Upper lobe of left lung (tissue), 6 donors: ENCODE results near the gene CLNK. TPM values are rescaled to one million over a fixed set of nuclear protein-coding genes. Genes with fewer than 3 reads are reported as not detected.

Experiments
- ATAC-seq, 2 donors: fragments of 200-7000 bp; cut with Tn5 transposase; one replicate each; pipeline ENCODE4 v1.9.1; 2022; ENCODE audit warnings: mild to moderate bottlenecking in 2 of 2, moderate library complexity in 2 of 2; ENCODE audit not compliant: low FRiP score in 2 of 2
- DNase-seq, 2 donors: peaks; one replicate each; pipeline ENCODE4 v3.0.0-alpha.2; 2019 to 2020
- H3K27ac ChIP-seq, 4 donors: fragments of 200-600 bp; sonication (generic); one replicate each; pipeline ENCODE4 v1.5.1; 2016 to 2019
- H3K27me3 ChIP-seq, 4 donors: fragments of 200-600 bp; sonication (generic); one replicate each; pipeline ENCODE4 v1.5.1; 2017 to 2019
- H3K36me3 ChIP-seq, 4 donors: fragments of 200-600 bp; sonication (generic); one replicate each; pipeline ENCODE4 v1.5.1; 2016 to 2019
- H3K4me1 ChIP-seq, 4 donors: fragments of 200-600 bp; sonication (generic); one replicate each; pipeline ENCODE4 v1.5.1; 2018 to 2019
- H3K4me3 ChIP-seq, 4 donors: fragments of 200-600 bp; sonication (generic); one replicate each; pipeline ENCODE4 v1.5.1; 2017 to 2019; ENCODE audit warnings: mild to moderate bottlenecking in 2 of 4, moderate library complexity in 1 of 4
- H3K9me3 ChIP-seq, 4 donors: fragments of 200-600 bp; sonication (generic); one replicate each; pipeline ENCODE4 v1.5.1; 2018 to 2019
- EP300 ChIP-seq, 4 donors: sonication (generic); formaldehyde crosslinking; IDR thresholded peaks; one replicate each; pipeline ENCODE4 v1.5.1; 2017; ENCODE audit warnings: antibody characterized with exemption in 4 of 4, control low read depth in 2 of 4
- POLR2A ChIP-seq, 4 donors: fragments of 450-650 bp; IDR thresholded peaks; one replicate each; pipeline ENCODE4 v1.5.1; 2016 to 2017; ENCODE audit warnings: antibody characterized with exemption in 4 of 4, mild to moderate bottlenecking in 2 of 4
- POLR2AphosphoS5 ChIP-seq, 2 donors: sonication (generic); formaldehyde crosslinking; IDR thresholded peaks; one replicate each; pipeline ENCODE4 v1.5.1; 2017; ENCODE audit warnings: antibody characterized with exemption in 2 of 2
- WGBS, 2 donors: methylation state at CpG; one replicate each; pipeline ENCODE4 v1.1.5; 2017 to 2018; 5-methylcytosine and 5-hydroxymethylcytosine counted together
- total RNA-seq, 6 donors: library from RNA; depleted of rRNA in 4 of 6; stranded (reverse); fragments of >200 nt in 4 of 6; gene quantifications; one replicate each; pipeline versions ENCODE4 v1.1.0 to v1.2.1, GENCODE V29; 2016 to 2021
- TF ChIP-seq, protein P1 (sequence below), 6 experiments: fragments of 450-650 bp in 4 of 6; fragments of 200-600 bp in 2 of 6; sonication (generic) in 2 of 6; IDR thresholded peaks; one replicate each; pipeline ENCODE4 v1.5.1; 2016 to 2019; ENCODE audit warnings: antibody characterized with exemption in 6 of 6
- donor health status: DM: no; HTN: no; CAD: no; lungs with moderate emphysema.
- donor health status: DM: no; HTN: yes; CAD: no; lungs with severe emphysema.

Gene CLNK, protein sequence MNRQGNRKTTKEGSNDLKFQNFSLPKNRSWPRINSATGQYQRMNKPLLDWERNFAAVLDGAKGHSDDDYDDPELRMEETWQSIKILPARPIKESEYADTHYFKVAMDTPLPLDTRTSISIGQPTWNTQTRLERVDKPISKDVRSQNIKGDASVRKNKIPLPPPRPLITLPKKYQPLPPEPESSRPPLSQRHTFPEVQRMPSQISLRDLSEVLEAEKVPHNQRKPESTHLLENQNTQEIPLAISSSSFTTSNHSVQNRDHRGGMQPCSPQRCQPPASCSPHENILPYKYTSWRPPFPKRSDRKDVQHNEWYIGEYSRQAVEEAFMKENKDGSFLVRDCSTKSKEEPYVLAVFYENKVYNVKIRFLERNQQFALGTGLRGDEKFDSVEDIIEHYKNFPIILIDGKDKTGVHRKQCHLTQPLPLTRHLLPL
- under 1 TPM in 3 of 6 donors, not detected in 3; 0.14 to 0.69 (median 0.20) TPM for total RNA-seq

DNA sequence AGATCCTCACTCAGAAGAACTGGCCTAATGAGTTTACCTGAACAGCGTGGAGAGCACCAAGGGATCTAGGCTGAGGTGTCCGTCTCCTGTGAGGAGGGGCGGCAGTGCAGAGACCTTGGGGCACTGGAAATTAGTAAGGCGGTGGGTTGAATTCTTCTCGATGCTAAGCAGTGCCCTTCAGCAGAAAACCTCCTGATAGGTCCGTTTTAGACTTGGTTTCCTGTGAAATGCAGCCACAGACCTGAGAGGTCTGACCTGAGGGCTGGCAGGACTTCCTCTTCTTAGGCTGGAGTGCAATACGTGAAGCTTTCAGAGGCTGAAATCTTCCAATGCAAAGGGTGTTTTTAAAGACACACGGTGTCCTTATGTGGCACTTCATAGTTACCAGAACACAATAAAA lies at the start of gene CLNK:
CLNK (minus strand) TSS at position 138 of the 400 bp plus-strand sequence. CDS start 16,899 bp downstream, outside the sequence.
- H3K4me1 ChIP-seq = no peaks in the 10 kb centered on the region
- TF ChIP-seq POLR2AphosphoS5 (IDR thresholded peaks at IDR 0.05) (no peak), POLR2A (IDR thresholded peaks at IDR 0.05) (no peak)
- H3K27me3 ChIP-seq = no peaks in the 10 kb centered on the region
- ATAC-seq (no peak), DNase-seq (no peak)
- no peak within 1 kb of the TSS for H3K27ac ChIP-seq
- 56 to 64% methylated on average over 8 of the region's 8 CpGs for WGBS, 2 donors
- H3K36me3 ChIP-seq = no peaks in the 10 kb centered on the region
- no peak within 1 kb of the TSS for H3K4me3 ChIP-seq
- H3K9me3 ChIP-seq = no peaks in the 10 kb centered on the region

DNA sequence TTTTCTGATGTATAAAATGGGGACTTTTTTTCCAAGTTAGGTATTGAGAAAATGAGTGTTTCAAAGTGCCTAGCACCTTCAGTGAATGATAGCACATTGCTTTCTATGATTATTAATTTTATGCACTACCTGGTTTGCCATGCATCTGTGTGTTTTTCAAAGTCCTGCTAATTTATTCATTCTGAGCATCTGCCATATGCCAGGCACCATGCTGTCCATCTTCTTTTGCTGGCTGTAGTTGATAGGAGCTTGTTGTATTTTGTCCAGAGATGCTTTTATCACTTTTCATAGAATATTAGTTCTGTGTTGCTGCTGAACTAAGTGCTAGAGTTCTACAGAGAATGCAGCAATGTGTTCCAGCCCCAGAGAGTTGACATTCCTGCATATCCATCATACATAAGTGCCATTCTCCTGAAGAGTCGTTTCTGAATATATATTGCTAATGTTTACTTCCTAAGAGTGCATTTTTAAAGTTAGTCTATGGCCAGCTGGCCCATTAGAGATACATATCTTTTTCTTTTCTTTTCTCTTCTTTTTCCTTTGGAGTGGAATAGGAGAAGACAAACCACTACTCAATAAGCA lies 49.0 kb upstream of the CLNK start:
- H3K36me3 ChIP-seq = no peaks in the 10 kb centered on the region
- TF ChIP-seq, protein P1, sequence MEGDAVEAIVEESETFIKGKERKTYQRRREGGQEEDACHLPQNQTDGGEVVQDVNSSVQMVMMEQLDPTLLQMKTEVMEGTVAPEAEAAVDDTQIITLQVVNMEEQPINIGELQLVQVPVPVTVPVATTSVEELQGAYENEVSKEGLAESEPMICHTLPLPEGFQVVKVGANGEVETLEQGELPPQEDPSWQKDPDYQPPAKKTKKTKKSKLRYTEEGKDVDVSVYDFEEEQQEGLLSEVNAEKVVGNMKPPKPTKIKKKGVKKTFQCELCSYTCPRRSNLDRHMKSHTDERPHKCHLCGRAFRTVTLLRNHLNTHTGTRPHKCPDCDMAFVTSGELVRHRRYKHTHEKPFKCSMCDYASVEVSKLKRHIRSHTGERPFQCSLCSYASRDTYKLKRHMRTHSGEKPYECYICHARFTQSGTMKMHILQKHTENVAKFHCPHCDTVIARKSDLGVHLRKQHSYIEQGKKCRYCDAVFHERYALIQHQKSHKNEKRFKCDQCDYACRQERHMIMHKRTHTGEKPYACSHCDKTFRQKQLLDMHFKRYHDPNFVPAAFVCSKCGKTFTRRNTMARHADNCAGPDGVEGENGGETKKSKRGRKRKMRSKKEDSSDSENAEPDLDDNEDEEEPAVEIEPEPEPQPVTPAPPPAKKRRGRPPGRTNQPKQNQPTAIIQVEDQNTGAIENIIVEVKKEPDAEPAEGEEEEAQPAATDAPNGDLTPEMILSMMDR (IDR thresholded peaks at IDR 0.05) = no peak
- no peak for TF ChIP-seq EP300 (IDR thresholded peaks at IDR 0.05)
- TF ChIP-seq POLR2A (IDR thresholded peaks at IDR 0.05) = no peak
- WGBS, 2 donors = 25 to 29% methylated on average over 1 of the region's 1 CpG
- H3K27me3 ChIP-seq = no peaks in the 10 kb centered on the region
- DNase-seq = no peak
- H3K27ac ChIP-seq = no peak overlapping the region
- H3K4me3 ChIP-seq = no peak overlapping the region
- no peaks in the 10 kb centered on the region for H3K4me1 ChIP-seq
- ATAC-seq = no peak
- no peaks in the 10 kb centered on the region for H3K9me3 ChIP-seq

DNA sequence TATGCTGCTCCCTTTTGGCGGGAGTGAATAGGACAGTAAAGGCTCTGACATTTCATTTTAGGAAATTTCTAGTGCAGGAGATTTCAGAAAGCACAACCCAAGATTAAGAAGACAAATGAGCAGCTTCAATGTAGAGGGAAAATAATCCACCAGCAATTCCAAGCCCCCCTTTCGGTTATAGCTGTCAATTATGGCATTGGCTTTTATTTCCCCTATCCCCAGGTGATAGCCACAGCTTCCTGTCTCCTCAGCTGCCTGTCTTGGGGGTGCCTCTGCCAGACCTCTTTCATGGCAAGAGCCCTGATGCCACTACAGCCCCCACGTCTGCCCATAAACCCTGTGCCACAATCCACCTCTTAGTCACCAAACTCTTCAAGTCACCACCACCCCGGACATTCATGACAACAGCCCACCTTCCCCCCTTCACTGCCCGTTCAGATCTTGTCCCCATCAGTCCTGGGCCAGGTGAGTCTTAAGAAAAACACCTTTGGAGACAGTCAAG lies 48.4 kb upstream of the CLNK start:
- no peak overlapping the region for H3K27ac ChIP-seq
- H3K27me3 ChIP-seq = no peaks in the 10 kb centered on the region
- WGBS, 2 donors = 47 to 68% methylated on average over 5 of the region's 5 CpGs
- no peak overlapping the region for H3K4me3 ChIP-seq
- DNase-seq (no peak), ATAC-seq (no peak)
- H3K9me3 ChIP-seq = no peaks in the 10 kb centered on the region
- no peaks in the 10 kb centered on the region for H3K36me3 ChIP-seq
- TF ChIP-seq POLR2AphosphoS5 (IDR thresholded peaks at IDR 0.05) (no peak), POLR2A (IDR thresholded peaks at IDR 0.05) (no peak), EP300 (IDR thresholded peaks at IDR 0.05) (no peak)
- TF ChIP-seq, protein P1 (IDR thresholded peaks at IDR 0.05) = no peak
- no peaks in the 10 kb centered on the region for H3K4me1 ChIP-seq

DNA sequence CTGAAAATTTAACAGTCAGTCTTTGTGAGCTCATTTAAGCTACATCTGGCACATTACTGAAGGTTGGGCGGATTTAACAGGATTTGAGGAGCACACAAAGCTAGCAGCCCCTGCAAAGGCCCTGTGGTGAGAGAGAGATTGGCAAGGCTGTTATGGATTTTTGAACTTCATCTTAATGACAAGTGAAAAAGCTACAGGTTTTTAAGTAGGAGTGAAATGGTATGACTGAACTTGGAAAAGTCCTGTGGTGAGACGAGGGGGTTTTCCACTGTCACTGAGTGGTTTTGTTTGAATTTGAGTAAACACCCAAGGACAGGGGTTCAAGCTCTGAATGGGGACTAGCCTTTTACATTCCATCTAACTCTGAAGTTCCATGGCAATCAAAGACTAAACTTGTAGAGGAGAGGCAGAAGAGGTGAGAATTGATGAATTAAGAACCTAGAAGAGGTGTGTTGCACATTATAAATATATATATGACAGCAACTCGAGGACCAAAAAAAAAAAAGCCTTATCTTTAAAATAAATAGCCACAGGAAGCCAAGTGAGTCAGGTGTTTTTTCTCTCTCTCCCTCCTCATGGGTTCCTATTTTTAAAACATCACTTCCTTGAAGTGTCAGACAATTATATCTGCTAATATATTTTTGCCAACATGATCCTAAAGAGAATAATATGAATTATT lies 47.8 kb upstream of the CLNK start:
- TF ChIP-seq, protein P1 (IDR thresholded peaks at IDR 0.05) = no peak
- TF ChIP-seq EP300 (IDR thresholded peaks at IDR 0.05) = no peak
- TF ChIP-seq POLR2AphosphoS5 (IDR thresholded peaks at IDR 0.05) = no peak
- no peak for TF ChIP-seq POLR2A (IDR thresholded peaks at IDR 0.05)

DNA sequence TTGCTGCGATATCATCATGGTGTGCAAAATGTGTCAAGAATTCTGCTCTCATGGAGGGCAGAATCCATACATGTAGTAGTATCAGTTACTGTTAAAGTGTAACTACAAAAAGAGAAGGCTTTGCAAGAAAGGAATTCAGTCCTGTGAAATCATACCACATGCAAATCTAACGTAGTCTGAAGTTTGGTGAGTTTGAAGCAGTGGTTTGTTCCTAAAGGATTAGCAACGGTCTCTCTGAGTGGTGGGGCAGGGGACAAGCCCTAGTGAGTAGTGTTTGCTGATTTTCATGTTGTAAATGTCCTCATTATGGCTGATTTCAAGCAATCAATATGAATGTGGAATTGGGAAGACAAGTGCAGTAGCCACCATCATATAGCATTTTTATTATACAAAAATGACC lies 47.1 kb upstream of the CLNK start:
- no peak overlapping the region for H3K4me3 ChIP-seq
- peaks cover 0 to 2% (median 0%) of the 10 kb centered on the region in 4 donors for H3K4me1 ChIP-seq
- no peaks in the 10 kb centered on the region for H3K27me3 ChIP-seq
- no peak for DNase-seq
- TF ChIP-seq POLR2AphosphoS5 (IDR thresholded peaks at IDR 0.05) (no peak), POLR2A (IDR thresholded peaks at IDR 0.05) (no peak), EP300 (IDR thresholded peaks at IDR 0.05) (no peak)
- TF ChIP-seq, protein P1 (IDR thresholded peaks at IDR 0.05) = no peak
- no peak for ATAC-seq
- H3K27ac ChIP-seq = no peak overlapping the region
- no peaks in the 10 kb centered on the region for H3K9me3 ChIP-seq
- H3K36me3 ChIP-seq = no peaks in the 10 kb centered on the region
- 73 to 77% methylated on average over 3 of the region's 3 CpGs for WGBS, 2 donors

More for the DNA sequence above, 47.8 kb upstream of the CLNK start:
- ATAC-seq (no peak), DNase-seq (no peak)
- Histone ChIP-seq H3K9me3 (no peaks in the 10 kb centered on the region), H3K4me1 (no peaks in the 10 kb centered on the region), H3K27ac (no peak overlapping the region), H3K36me3 (no peaks in the 10 kb centered on the region), H3K27me3 (no peaks in the 10 kb centered on the region), H3K4me3 (no peak overlapping the region)
- WGBS, 2 donors = 32 to 36% methylated on average over 3 of the region's 3 CpGs
